ENCODE measurements around the gene TDRD15.
"Not testable (repeated sequence)": the region's sequence is repeated elsewhere in the genome, so short reads cannot be mapped to it uniquely, and the experiment has no call there.

The TDRD15 gene

GRCh38 chr2:21146638-21147037, 22.9 kb downstream of the TDRD15 start:
- no peak for DNase-seq (ENCODE audit: low spot score)

- DNase-seq (ENCODE audit: low spot score): no peak
Measured at GRCh38 chr2:21148718-21149117, 24.9 kb downstream of the TDRD15 start.

- not testable (repeated sequence) for DNase-seq (ENCODE audit: low spot score)
Measured at GRCh38 chr2:21151234-21151633, 27.5 kb downstream of the TDRD15 start.

GRCh38 chr2:21155365-21156136, 31.8 kb downstream of the TDRD15 start:
- DNase-seq (ENCODE audit: low spot score): no peak

- DNase-seq (ENCODE audit: low spot score): no peak
Measured at GRCh38 chr2:21161122-21161521, 37.4 kb downstream of the TDRD15 start.

- DNase-seq (ENCODE audit: low spot score): no peak
Measured at GRCh38 chr2:21161832-21162614, 38.3 kb downstream of the TDRD15 start.

- no peak for DNase-seq (ENCODE audit: low spot score)
Measured at GRCh38 chr2:21162615-21162878, 38.8 kb downstream of the TDRD15 start.

- no peak for DNase-seq (ENCODE audit: low spot score)
Measured at GRCh38 chr2:21163213-21163612, 39.4 kb downstream of the TDRD15 start.

GRCh38 chr2:21165350-21165749, 41.6 kb downstream of the TDRD15 start:
- DNase-seq (ENCODE audit: low spot score): no peak

- no peak for DNase-seq (ENCODE audit: low spot score)
Measured at GRCh38 chr2:21175895-21176646, 52.3 kb downstream of the TDRD15 start.

- no peak for DNase-seq (ENCODE audit: low spot score)
Measured at GRCh38 chr2:21181957-21182356, 58.2 kb downstream of the TDRD15 start.

- no peak for DNase-seq (ENCODE audit: low spot score)
Measured at GRCh38 chr2:21183306-21183705, 59.5 kb downstream of the TDRD15 start.

GRCh38 chr2:21183726-21184125, 60.0 kb downstream of the TDRD15 start:
- DNase-seq (ENCODE audit: low spot score): no peak

- DNase-seq (ENCODE audit: low spot score): no peak
Measured at GRCh38 chr2:21191535-21191934, 67.8 kb downstream of the TDRD15 start.
